Immature natural killer cell (primary cell): ENCODE measurements around the gene RAB8A. TPM values are rescaled to one million over a fixed set of nuclear protein-coding genes. Genes with fewer than 3 reads are reported as not detected.
"Not testable (repeated sequence)": the region's sequence is repeated elsewhere in the genome, so short reads cannot be mapped to it uniquely, and the experiment has no call there.

Experiments
- DNase-seq, 3 donors: peaks; one replicate each; pipeline ENCODE4 v3.0.0; 2022; ENCODE audit warnings: mixed read lengths in 1 of 3
- H3K27ac Mint-ChIP-seq, 6 donors: one replicate each; pipeline ENCODE4 v1.8.0; 2020; ENCODE audit warnings: mixed read lengths in 6 of 6, mild to moderate bottlenecking in 5 of 6, inconsistent platforms in 4 of 6, moderate library complexity in 3 of 6
- H3K27me3 Mint-ChIP-seq, 3 donors: one replicate each; pipeline ENCODE4 v1.8.0; 2020 to 2021; ENCODE audit warnings: low read depth in 3 of 3, mild to moderate bottlenecking in 3 of 3, mixed read lengths in 3 of 3, moderate library complexity in 3 of 3, inconsistent platforms in 1 of 3
- H3K36me3 Mint-ChIP-seq, 3 donors: one replicate each; pipeline ENCODE4 v1.8.0; 2020; ENCODE audit warnings: mixed read lengths in 3 of 3, inconsistent platforms in 2 of 3, mild to moderate bottlenecking in 2 of 3
- H3K4me1 Mint-ChIP-seq, 2 donors: one replicate each; pipeline ENCODE4 v1.8.0; 2020; ENCODE audit warnings: inconsistent platforms in 2 of 2, mild to moderate bottlenecking in 2 of 2, mixed read lengths in 2 of 2, moderate library complexity in 1 of 2
- H3K4me3 Mint-ChIP-seq, 5 donors: one replicate each; pipeline ENCODE4 v1.8.0; 2020; ENCODE audit warnings: mild to moderate bottlenecking in 5 of 5, mixed read lengths in 5 of 5, inconsistent platforms in 3 of 5, moderate library complexity in 3 of 5
- H3K9me3 Mint-ChIP-seq, 6 donors: one replicate each; pipeline ENCODE4 v1.8.0; 2020; ENCODE audit warnings: mild to moderate bottlenecking in 6 of 6, mixed read lengths in 6 of 6, inconsistent platforms in 4 of 6, moderate library complexity in 3 of 6
- polyA plus RNA-seq, 3 donors: library from polyadenylated mRNA; unstranded; fragments of 300-500 nt; fragmentation: Illumina TruSeq; gene quantifications; one replicate each; pipeline ENCODE4 v1.2.3, GENCODE V29; 2021

The RAB8A gene
- polyA plus RNA-seq, 3 donors from 2014 or later, result 110 to 184 (median 126) TPM

DNA sequence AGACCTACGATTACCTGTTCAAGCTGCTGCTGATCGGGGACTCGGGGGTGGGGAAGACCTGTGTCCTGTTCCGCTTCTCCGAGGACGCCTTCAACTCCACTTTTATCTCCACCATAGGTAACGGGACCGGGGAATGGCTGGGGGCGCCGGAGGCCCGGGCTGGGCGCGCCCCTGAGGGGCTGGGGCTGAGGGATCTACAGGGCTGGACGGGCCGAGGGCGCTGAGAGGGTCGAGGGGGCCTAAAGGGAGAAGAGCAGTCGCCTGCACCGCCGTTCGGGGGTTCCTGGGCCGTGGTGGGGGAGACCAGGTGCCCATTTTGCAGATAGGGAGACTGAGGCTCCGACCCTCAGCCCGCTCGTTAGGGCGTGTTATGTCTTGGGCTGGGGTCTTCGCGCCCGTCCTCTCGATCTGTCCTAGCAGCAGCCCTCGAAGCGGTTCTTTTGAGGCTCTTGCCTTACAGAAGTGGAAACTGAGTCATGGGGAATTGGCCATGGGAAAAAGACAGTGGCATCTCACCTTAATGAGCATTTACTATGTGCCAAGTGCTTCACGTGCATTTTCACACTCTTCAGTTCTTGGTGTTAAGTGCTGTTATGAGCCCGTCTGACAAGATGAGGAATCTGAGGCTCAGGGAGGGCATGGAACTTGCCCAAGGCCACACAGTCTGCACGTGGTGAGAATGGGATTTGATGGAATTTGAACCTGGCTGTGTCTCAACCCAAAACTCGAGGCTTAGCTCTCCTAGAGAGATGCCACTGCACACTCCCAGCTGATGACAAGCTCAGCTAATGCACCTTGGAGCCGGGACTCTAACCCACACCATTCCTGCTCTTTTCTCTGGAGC is 442 bp downstream of the RAB8A start:
- no peak for DNase-seq
- Mint-ChIP-seq H3K27me3 (peaks cover 6 to 9% (median 8%) of the 10 kb centered on the region in 3 donors), H3K9me3 (no peaks in the 10 kb centered on the region), H3K4me3 (peak overlapping the region; percentile 95 to 98 (median 98)), H3K27ac (peak overlapping the region; percentile 95 to 99 (median 98)), H3K4me1 (peaks cover 44 to 57% of the 10 kb centered on the region in 2 donors), H3K36me3 (peaks cover 0 to 4% (median 3%) of the 10 kb centered on the region in 3 donors)

DNA sequence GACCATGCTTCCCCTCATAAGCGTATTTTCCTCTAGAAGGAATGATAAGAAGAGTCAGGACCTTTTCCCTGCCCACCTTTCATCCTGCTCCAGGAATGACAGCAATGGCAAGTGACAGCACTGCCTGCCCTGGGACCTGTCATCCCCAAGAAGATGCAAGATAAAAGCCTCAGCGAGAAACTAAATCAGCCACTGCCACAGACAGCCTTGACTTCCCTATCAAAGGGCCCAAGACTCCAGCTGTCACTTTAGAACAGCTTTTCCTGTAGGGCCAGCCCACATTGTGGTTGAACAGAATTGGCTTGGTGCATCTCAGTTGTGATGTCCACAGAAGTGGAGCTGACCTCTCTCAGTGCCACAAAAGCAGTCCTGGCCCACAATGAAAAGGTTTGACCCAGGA is 1.1 kb downstream of the RAB8A start:
- Mint-ChIP-seq H3K4me1 (peaks cover 51 to 64% of the 10 kb centered on the region in 2 donors), H3K4me3 (peak overlapping the region; percentile 95 to 98 (median 98)), H3K27me3 (peaks cover 6 to 9% (median 8%) of the 10 kb centered on the region in 3 donors), H3K27ac (peak overlapping the region; percentile 95 to 99 (median 98)), H3K9me3 (no peaks in the 10 kb centered on the region), H3K36me3 (peaks cover 0 to 4% (median 3%) of the 10 kb centered on the region in 3 donors)
- DNase-seq, result no peak

- DNase-seq, result no peak
- Mint-ChIP-seq H3K4me3 (peak overlapping the region; percentile 52 to 71 (median 56)), H3K9me3 (no peaks in the 10 kb centered on the region), H3K36me3 (peaks cover 0 to 9% (median 4%) of the 10 kb centered on the region in 3 donors), H3K27ac (peak overlapping the region; percentile 57 to 95 (median 70)), H3K27me3 (peaks cover 6 to 9% (median 8%) of the 10 kb centered on the region in 3 donors), H3K4me1 (peaks cover 60 to 73% of the 10 kb centered on the region in 2 donors)
Measured at GRCh38 chr19:16113727-16114126, 2.0 kb downstream of the RAB8A start.

DNA sequence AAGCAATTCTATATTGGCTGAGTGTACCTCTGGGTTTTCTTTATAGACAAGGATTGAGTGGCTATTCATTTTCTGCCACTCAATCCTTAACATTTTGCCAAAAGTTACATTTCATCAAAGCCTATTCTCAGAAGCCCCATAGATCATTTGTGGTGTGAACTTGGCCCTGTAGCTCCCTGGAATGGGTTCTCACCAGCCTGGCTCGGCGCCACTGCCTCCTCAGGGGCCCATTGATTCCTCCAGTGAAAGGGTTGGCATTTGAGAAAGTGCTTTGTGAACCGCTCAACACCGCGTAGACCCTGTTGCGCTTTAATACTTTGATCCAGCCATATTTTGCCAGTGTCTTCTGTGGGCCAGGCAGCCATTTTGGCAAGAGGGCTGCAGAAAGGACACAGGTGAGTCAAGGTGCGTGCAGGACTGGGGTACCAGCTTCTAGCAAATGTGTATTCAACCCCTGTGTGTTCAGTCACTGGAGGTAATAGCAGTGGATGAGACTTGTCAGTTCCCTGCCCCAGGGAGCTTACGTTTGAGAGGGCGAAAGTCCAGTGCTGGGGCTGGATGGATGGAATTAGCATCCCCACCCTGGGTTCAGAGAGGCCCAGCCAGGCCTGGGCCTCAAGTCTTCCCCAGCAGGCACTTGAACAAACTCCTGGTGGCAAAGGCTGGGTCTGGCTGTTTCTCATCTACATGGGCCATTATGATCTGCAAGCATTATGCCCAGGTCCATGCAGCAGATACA is 3.8 kb downstream of the RAB8A start:
- DNase-seq, result no peak
- Mint-ChIP-seq H3K4me3 (peak overlapping the region in 2 of 5 donors; percentile 19 to 38), H3K27me3 (peaks cover 6 to 10% (median 8%) of the 10 kb centered on the region in 3 donors), H3K27ac (peak overlapping the region in 4 of 6 donors; percentile 55 to 85 (median 68)), H3K36me3 (peaks cover 3 to 14% (median 7%) of the 10 kb centered on the region in 3 donors), H3K4me1 (peaks cover 73 to 87% of the 10 kb centered on the region in 2 donors), H3K9me3 (no peaks in the 10 kb centered on the region)

DNA sequence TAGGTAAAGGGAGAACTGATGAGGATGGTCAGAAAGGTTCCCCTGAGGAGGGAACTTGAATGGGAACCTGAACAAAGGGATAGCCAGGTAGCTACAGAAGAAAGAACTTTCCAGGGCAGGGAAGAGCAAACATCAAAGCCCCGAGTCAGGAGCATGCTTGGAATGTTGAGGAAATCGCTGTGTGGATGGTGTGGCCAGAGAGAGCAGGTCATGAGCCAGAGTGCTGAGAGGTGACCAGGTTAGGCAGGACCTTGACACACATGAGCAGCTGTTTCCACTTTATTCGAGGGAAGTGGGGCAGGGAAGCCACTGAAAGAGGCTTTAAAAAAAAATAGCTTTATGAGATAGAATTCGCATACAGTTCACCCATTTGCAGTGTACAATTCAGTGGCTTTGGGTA is 4.4 kb downstream of the RAB8A start:
- H3K27ac Mint-ChIP-seq, result peak overlapping the region in 5 of 6 donors; percentile 52 to 85 (median 69)

DNA sequence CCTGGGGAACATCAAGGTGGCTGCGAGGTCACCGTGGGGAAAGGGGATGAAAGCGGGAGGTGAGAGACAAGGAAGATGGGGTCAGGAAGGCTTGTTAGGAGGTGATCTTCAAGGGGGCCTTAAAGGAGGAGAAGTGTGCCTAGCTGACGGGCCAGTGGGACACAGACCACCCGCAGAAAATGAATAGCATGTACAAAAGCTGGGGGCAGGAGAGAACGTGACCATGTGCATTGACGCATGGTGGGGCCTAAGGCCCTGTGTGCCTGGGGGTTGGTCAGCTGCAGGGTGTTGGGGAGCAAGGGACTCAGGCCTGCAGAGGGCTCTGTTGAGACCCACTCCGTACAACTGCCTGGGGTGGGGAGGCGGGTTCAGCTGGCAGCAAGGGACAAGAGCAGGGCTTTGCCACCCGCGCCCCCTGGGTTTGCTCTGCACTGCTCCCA is 5.9 kb downstream of the RAB8A start:
- Mint-ChIP-seq H3K27me3 (peaks cover 0 to 2% (median 0%) of the 10 kb centered on the region in 3 donors), H3K4me3 (peak overlapping the region in 4 of 5 donors; percentile 31 to 64 (median 48)), H3K36me3 (peaks cover 7 to 22% (median 10%) of the 10 kb centered on the region in 3 donors), H3K27ac (peak overlapping the region; percentile 86 to 96 (median 92)), H3K4me1 (peaks cover 62 to 70% of the 10 kb centered on the region in 2 donors), H3K9me3 (no peaks in the 10 kb centered on the region)
- DNase-seq, result no peak

More for the DNA sequence above, 4.4 kb downstream of the RAB8A start:
- DNase-seq, result no peak
- peaks cover 3 to 14% (median 7%) of the 10 kb centered on the region in 3 donors for H3K36me3 Mint-ChIP-seq
- no peaks in the 10 kb centered on the region for H3K9me3 Mint-ChIP-seq
- peaks cover 3 to 8% (median 8%) of the 10 kb centered on the region in 3 donors for H3K27me3 Mint-ChIP-seq
- H3K4me1 Mint-ChIP-seq, result peaks cover 71 to 85% of the 10 kb centered on the region in 2 donors
- peak overlapping the region in 2 of 5 donors; percentile 19 to 33 for H3K4me3 Mint-ChIP-seq

DNA sequence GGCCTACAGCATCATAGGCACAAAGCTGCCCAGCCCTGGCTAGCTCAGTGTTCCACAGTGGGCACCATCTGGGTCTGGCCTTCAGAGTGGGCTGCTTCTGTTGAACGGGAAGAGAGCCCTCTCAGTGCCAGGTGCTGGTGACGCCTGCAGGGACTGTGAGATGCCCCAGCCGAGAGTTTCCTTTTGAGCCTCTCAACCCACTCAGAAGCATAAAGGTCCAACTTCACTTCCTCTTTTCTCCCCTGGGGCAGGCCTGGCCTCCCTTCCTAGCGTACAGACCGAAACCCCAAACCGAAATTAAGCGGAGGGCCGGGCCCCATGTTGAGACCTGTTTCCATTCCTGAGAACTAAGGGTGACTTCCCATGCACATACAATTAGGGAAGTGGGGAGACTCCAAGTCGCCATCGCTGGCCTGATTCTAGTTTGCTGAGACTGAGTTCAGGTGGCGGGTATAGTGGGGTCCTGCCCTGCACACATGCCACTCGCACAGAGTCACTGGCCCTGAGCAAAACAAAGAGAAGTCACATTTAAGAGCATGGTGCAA is 6.9 kb downstream of the RAB8A start:
- Mint-ChIP-seq H3K27me3 (peaks cover 0 to 2% (median 2%) of the 10 kb centered on the region in 3 donors), H3K27ac (peak overlapping the region; percentile 86 to 96 (median 92)), H3K9me3 (no peaks in the 10 kb centered on the region), H3K4me3 (peak overlapping the region; percentile 50 to 89 (median 60)), H3K4me1 (peaks cover 55 to 61% of the 10 kb centered on the region in 2 donors), H3K36me3 (peaks cover 7 to 26% (median 10%) of the 10 kb centered on the region in 3 donors)
- peak; percentile 36 to 40 (median 39) for DNase-seq

DNA sequence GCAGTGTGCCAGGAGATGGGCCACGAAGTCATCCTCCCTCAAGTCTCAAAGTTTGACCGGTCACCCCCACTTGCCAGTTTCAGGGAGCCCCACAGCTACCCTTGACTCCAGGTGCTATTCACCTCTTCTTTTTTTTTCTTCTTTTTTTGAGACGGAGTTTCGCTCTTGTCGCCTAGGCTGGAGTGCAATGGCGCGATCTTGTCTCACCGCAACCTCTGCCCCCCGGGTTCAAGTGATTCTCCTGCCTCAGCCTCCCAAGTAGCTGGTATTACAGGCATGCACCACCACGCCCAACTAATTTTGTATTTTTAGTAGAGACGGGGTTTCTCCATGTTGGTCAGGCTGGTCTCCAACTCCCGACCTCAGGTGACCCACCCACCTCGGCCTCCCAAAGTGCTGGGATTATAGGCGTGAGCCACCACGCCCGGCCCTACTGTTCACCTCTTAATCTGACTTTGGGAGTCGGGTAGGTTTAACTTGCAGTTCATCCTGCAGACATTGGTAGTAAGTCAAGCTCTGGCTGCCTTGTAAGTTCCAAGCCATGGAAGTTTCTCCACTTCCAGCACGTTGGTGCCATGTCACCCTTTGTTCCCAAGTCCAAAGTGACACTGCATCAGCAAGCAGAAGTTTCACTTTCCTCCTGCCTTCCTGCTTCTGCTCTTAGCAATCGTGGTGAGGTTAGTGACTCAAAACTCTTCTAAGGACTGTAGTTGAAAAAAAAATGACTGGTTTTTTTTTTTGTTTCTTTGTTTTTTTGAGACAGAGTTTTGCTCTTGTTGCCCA is 7.6 kb downstream of the RAB8A start:
- H3K4me1 Mint-ChIP-seq, result peaks cover 52 to 59% of the 10 kb centered on the region in 2 donors
- not testable (repeated sequence) for H3K9me3 Mint-ChIP-seq
- H3K36me3 Mint-ChIP-seq, result peaks cover 7 to 28% (median 10%) of the 10 kb centered on the region in 3 donors

DNA sequence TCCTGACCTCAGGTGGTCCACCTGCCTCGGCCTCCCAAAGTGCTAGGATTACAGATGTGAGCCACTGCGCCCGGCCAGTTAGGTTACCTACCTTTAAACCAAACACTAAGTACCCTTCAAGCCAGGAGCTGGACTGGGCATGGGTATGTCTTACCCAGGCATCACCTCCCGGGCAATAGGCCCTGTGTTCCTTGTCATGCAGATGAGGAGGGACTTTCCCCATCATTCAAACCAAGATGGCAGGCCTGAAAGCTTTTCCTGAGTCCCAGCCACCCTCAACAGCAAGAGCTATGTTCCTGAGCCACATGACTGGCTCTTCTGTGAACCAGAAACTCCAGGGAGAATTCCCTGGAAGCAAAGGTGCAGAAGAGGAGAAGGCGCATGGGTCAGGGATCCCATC is 9.5 kb downstream of the RAB8A start:
- peaks cover 41 to 43% of the 10 kb centered on the region in 2 donors for H3K4me1 Mint-ChIP-seq
- no peak overlapping the region for H3K4me3 Mint-ChIP-seq
- H3K27ac Mint-ChIP-seq, result no peak overlapping the region
- no peak for DNase-seq
- peaks cover 4 to 26% (median 10%) of the 10 kb centered on the region in 3 donors for H3K36me3 Mint-ChIP-seq
- H3K9me3 Mint-ChIP-seq, result no peaks in the 10 kb centered on the region
- H3K27me3 Mint-ChIP-seq, result peaks cover 0 to 2% (median 2%) of the 10 kb centered on the region in 3 donors

More for the DNA sequence above, 7.6 kb downstream of the RAB8A start:
- Mint-ChIP-seq H3K4me3 (peak overlapping the region; percentile 46 to 89 (median 81)), H3K27ac (peak overlapping the region; percentile 86 to 96 (median 92))
- not testable (repeated sequence) for H3K27me3 Mint-ChIP-seq
- DNase-seq, result peak; percentile 49 to 61 (median 56)

- Mint-ChIP-seq H3K36me3 (peaks cover 4 to 26% (median 10%) of the 10 kb centered on the region in 3 donors), H3K27ac (peak overlapping the region in 4 of 6 donors; percentile 46 to 65 (median 53)), H3K4me1 (peaks cover 35 to 36% of the 10 kb centered on the region in 2 donors), H3K4me3 (no peak overlapping the region), H3K27me3 (peaks cover 2 to 3% (median 2%) of the 10 kb centered on the region in 3 donors), H3K9me3 (no peaks in the 10 kb centered on the region)
- DNase-seq, result no peak
Measured at GRCh38 chr19:16121967-16122366, 10.3 kb downstream of the RAB8A start.

DNA sequence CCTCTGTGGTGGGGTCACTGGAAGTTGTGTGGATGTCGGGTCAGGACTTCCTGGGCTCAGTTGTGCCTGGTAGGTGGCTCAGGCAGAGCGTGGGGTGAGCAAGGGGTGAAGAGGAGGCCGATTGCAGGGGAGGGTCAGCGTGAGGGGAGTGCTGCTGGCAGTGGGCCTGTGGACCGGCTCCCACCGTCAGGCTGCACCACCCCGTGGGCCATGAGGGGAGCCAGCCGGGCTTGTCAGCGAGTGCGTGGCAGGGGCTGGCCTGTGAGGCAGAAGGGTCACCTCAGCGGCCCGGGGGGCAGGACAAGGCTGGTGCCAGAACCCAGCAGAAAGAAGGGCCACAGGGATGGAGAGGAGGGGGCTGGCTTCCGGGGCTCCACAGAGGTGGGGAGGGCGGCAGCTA is 13.3 kb downstream of the RAB8A start:
- DNase-seq, result no peak
- Mint-ChIP-seq H3K27me3 (peaks cover 0 to 3% (median 2%) of the 10 kb centered on the region in 3 donors), H3K9me3 (no peaks in the 10 kb centered on the region), H3K4me3 (no peak overlapping the region), H3K4me1 (peaks cover 6 to 7% of the 10 kb centered on the region in 2 donors), H3K27ac (no peak overlapping the region), H3K36me3 (peaks cover 0 to 28% (median 8%) of the 10 kb centered on the region in 3 donors)

DNA sequence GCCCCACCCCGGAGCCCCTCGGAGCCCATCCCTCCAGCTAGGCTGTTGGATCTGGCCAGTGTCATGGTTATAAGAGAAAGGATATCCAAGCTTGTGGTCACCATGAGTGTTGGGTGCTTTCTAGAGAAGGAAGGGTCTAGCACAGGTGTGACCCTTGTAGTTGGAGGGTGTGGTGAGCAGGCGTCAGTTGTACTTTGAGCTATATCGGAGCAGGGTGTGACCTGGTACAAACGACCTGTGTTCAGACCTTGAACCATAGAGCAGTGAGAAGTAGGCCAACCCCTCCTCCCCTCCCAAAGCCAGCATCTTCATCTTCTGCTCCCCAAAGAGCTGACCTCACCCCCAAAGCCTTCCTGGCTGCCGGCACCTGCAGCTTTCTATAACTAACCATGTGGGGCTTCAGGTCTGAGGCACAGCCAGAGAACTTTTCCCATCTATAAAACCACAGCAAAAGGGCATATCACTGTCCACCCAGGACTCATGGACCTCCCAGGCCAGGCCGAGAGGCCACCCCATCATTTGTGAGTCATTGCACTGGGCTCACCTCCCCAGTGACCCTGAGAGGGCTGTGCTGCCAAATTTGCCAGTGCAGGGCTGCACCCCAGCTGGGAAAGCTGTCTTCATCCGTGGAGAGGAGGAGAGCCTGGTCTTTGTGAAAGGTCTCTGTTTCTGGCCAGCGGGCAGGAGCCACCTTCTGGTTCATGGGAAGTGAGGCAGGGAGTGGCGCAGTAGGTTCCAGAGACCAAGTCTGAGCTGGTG is 14.2 kb downstream of the RAB8A start:
- Mint-ChIP-seq H3K4me1 (peaks cover 5 to 8% of the 10 kb centered on the region in 2 donors), H3K4me3 (no peak overlapping the region), H3K27ac (peak overlapping the region in 2 of 6 donors; percentile 21 to 42), H3K27me3 (peaks cover 0 to 3% (median 2%) of the 10 kb centered on the region in 3 donors), H3K9me3 (no peaks in the 10 kb centered on the region), H3K36me3 (peaks cover under 1 to 32% (median 12%) of the 10 kb centered on the region in 3 donors)
- DNase-seq, result no peak
